Neural progenitor cell (in vitro differentiated cells): ENCODE measurements around the gene SLC30A2.

Experiments used
- CTCF ChIP-seq: fragments of 200-600 bp; sonication (generic); IDR thresholded peaks from 2 replicates; pipeline ENCODE4 v1.5.1; 2017; ENCODE audit warnings: antibody characterized with exemption, mild to moderate bottlenecking
- EZH2 ChIP-seq: fragments of 200-600 bp; sonication (generic); IDR thresholded peaks from 2 replicates; pipeline ENCODE4 v1.6.1; 2017; ENCODE audit warnings: antibody characterized with exemption, mild to moderate bottlenecking, moderate library complexity
- EZH2phosphoT487 ChIP-seq: fragments of 200-600 bp; sonication (generic); IDR thresholded peaks from 2 replicates; pipeline ENCODE4 v1.6.1; 2017; ENCODE audit warnings: antibody characterized with exemption

- TF ChIP-seq CTCF: no peak
- no peak for TF ChIP-seq EZH2
- TF ChIP-seq EZH2phosphoT487: no peak
Observed at GRCh38 chr1:26083208-26083607, 37.3 kb upstream of the SLC30A2 start.
